Neural crest cell (in vitro differentiated cells): ENCODE results near the gene ASB7. TPM values are rescaled to one million over a fixed set of nuclear protein-coding genes. Genes with fewer than 3 reads are reported as not detected.

Source experiments
- DNase-seq: peaks from one replicate; pipeline ENCODE4 v3.0.0; 2021; ENCODE audit warnings: low read depth, mixed read lengths, low spot score
- H3K27ac Mint-ChIP-seq: one replicate; pipeline ENCODE4 v1.8.0; 2021; ENCODE audit warnings: mild to moderate bottlenecking, mixed read lengths; ENCODE audit not compliant: unreplicated experiment
- H3K27me3 Mint-ChIP-seq: 2 replicates; pipeline ENCODE4 v1.8.0; 2021; ENCODE audit warnings: low read depth, mild to moderate bottlenecking, mixed read lengths
- H3K36me3 Mint-ChIP-seq: 2 replicates; pipeline ENCODE4 v1.8.0; 2021; ENCODE audit warnings: low read depth, mild to moderate bottlenecking, mixed read lengths
- H3K4me1 Mint-ChIP-seq: 2 replicates; pipeline ENCODE4 v1.8.0; 2021; ENCODE audit warnings: mixed read lengths
- H3K4me3 Mint-ChIP-seq: one replicate; pipeline ENCODE4 v1.8.0; 2021; ENCODE audit warnings: mild to moderate bottlenecking, mixed read lengths
- H3K9me3 Mint-ChIP-seq: 2 replicates; pipeline ENCODE4 v1.8.0; 2021; ENCODE audit warnings: mixed read lengths
- CTCF ChIP-seq: fragments of 200-600 bp; sonication (generic); conservative IDR thresholded peaks from 2 replicates; pipeline ENCODE4 v1.5.0; 2021; ENCODE audit warnings: antibody characterized with exemption, mild to moderate bottlenecking
- total RNA-seq: library from RNA; stranded (reverse); gene quantifications from 2 replicates; pipeline ENCODE4 v1.2.1, GENCODE V29; 2021

Gene ASB7
- total RNA-seq, 1 donor from 2014 or later = 14.4 TPM

GRCh38 chr15:100690032-100690794 lies 87.8 kb downstream of the ASB7 start:
- DNase-seq = no peak
- TF ChIP-seq CTCF = no peak
- Mint-ChIP-seq H3K36me3 (no peaks in the 10 kb centered on the region), H3K9me3 (no peaks in the 10 kb centered on the region), H3K4me3 (no peak overlapping the region), H3K4me1 (no peaks in the 10 kb centered on the region), H3K27me3 (no peaks in the 10 kb centered on the region), H3K27ac (no peak overlapping the region)

- Mint-ChIP-seq H3K4me1 (no peaks in the 10 kb centered on the region), H3K9me3 (no peaks in the 10 kb centered on the region), H3K27me3 (no peaks in the 10 kb centered on the region), H3K4me3 (no peak overlapping the region), H3K36me3 (no peaks in the 10 kb centered on the region), H3K27ac (no peak overlapping the region)
- no peak for TF ChIP-seq CTCF
- DNase-seq = no peak
Measured at GRCh38 chr15:100690795-100691158, 88.4 kb downstream of the ASB7 start.

DNA sequence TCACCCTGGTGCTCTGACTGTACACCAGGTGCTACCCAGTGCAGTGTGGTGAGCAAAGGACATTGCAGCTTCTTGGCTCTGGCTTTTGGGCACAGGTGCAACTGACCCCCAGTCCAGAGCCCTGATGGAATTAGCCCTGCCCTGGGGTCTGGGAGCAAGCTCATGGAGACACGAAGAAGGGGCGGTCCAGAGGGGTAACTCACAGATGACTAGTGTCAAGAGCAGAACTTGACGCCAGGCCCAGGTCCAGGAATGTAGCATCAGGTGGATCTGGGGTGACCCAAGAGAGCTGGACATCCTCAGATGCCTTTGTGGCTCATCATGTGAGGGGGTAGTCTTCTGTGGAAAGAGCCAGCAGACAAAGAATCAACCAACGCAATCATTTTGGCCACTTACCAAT lies 88.9 kb downstream of the ASB7 start:
- no peaks in the 10 kb centered on the region for H3K36me3 Mint-ChIP-seq
- TF ChIP-seq CTCF = no peak
- no peak overlapping the region for H3K27ac Mint-ChIP-seq
- no peak overlapping the region for H3K4me3 Mint-ChIP-seq
- no peak for DNase-seq
- H3K4me1 Mint-ChIP-seq = no peaks in the 10 kb centered on the region
- H3K9me3 Mint-ChIP-seq = no peaks in the 10 kb centered on the region
- H3K27me3 Mint-ChIP-seq = no peaks in the 10 kb centered on the region

GRCh38 chr15:100692246-100692645 lies 89.9 kb downstream of the ASB7 start:
- H3K4me1 Mint-ChIP-seq = no peaks in the 10 kb centered on the region
- DNase-seq = no peak
- H3K27ac Mint-ChIP-seq = no peak overlapping the region
- no peaks in the 10 kb centered on the region for H3K36me3 Mint-ChIP-seq
- H3K27me3 Mint-ChIP-seq = peaks cover 3% of the 10 kb centered on the region
- TF ChIP-seq CTCF = no peak
- H3K4me3 Mint-ChIP-seq = no peak overlapping the region
- no peaks in the 10 kb centered on the region for H3K9me3 Mint-ChIP-seq

DNA sequence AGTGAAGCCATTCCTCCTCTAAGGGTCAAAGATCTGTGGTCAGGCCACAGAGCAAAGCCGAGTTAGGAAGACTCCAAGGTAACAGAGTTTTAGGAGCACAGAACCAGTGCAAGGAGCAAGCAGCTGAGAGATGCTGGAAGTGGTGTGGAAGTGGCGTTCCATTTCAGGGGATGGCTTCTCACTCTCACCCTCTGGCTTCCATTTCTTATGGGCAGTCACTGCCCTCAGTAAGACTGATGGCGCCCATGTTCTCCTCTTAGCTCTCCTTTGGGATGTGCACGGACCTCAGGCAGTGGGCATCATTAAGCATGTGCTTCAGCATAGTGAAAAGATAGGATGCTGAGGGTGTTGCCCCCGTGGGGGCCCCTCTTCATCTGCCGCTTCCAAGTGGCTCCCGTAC lies 90.3 kb downstream of the ASB7 start:
- Mint-ChIP-seq H3K4me1 (no peaks in the 10 kb centered on the region), H3K9me3 (no peaks in the 10 kb centered on the region), H3K27me3 (peaks cover 3% of the 10 kb centered on the region), H3K36me3 (no peaks in the 10 kb centered on the region), H3K27ac (no peak overlapping the region), H3K4me3 (no peak overlapping the region)
- no peak for TF ChIP-seq CTCF
- no peak for DNase-seq
